HG02759 (cell line): Measurements from ENCODE around the gene PPP2CA.
"Not testable (repeated sequence)": the region's sequence is repeated elsewhere in the genome, so short reads cannot be mapped to it uniquely, and the experiment has no call there.

Experiments used
- ATAC-seq: cut with Tn5 transposase; IDR thresholded peaks from one replicate; pipeline ENCODE4 v1.9.1; 2021; ENCODE audit warnings: mild to moderate bottlenecking, moderate library complexity; ENCODE audit not compliant: unreplicated experiment

The PPP2CA gene

DNA sequence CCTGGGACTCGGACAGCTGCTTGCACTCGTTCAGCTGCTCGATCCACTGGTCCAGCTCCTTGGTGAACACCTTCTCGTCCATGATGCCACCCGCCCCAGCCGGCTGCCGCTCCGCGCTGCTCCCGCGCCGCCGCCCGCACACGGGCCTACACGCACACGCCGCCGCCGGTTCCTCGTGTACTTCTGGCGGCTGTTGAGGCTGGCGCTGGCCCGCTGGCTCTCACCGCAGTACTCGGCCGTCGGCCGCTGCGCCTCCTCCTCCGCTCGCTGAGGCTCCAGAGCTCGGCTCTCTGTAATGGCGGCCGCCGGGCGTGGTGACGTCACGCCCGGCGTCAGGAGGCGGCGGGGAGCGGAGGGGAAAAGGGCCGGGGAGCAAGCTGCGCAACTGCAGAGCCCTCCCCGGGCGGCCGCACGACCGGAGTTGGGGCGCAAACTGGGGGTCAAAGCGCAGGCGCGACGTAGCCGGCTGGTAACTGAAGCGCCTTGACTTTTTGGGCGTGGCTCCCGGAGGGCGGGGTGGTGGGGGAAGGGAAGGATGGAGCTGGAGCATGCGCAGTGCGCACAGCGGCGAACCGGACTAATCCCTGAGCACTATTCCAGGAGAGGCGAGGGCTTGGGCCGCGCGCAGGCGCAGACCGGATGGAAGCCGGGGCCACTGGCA, at the start of gene PPP2CA:
Gene PPP2CA (minus strand): TSS at position 294 of the 661 bp plus-strand sequence. CDS start 212 bp downstream, at position 82.
- ATAC-seq: peak; percentile 82

DNA sequence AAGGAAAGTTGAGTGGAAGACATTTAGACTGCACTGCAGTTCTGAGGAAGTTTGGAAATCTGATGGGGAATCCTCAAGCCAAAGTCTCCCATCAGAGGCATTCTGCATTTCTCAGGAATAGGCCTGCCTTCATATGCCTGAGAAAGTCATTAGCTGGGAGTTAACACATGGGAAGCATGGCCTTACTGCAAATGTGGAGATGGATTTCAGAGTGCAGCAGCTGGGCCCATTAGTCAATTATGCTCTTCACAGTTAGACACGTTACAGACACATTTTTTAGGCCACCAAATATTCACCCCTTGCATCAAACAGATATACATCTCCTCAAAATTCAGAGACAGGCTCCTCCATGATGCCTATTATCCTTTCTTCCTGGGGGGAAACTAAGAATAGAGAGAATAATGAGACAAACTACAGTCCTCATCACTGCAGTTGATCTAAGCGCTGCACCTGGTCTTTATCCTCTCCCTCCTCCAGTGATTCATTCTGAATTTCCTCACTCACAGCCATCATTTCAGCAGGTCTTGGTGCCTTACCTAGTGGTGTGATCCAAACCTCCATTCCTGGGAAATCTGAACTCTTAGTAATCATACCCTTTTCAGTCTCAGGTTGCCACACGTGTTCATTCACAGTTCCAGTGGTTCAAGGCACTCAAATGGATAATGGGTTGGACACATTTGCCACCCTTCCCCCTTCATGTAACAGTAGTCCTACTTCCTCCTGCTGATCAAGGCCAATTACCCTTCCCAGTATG, 47.9 kb upstream of the PPP2CA start:
- no peak for ATAC-seq

GRCh38 chr5:134271059-134271458, 45.2 kb upstream of the PPP2CA start:
- no peak for ATAC-seq

- ATAC-seq: no peak
Observed at GRCh38 chr5:134268919-134269318, 43.0 kb upstream of the PPP2CA start.

GRCh38 chr5:134268019-134268601, 42.2 kb upstream of the PPP2CA start:
- ATAC-seq: no peak

DNA sequence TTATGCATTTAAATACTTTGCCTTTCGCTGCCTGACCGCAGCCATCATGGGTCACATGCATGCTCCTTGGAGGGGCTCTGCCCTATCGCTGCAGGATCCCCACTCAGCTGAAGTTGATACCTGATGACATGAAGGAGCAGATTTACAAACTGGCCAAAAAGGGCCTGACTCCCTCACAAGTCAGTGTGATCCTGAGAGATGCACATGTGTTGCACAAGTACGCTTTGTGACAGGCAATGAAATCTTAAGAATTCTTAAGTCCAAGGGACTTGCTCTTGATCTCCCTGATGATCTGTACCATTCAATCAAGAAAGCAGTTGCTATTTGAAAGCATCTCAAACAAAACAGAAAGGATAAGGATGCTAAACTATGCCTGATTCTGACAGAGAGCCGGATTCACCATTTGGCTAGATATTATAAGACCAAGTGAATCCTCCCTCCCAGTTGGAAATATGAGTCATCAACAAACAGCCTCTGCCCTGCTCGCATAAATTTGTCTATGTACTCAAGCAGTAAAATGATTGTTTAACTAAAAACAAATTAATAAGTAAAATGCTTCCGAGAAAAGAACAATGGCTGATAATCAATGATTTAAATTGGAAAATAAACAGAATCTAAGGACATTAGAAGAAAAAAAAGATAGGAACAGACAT, 41.6 kb upstream of the PPP2CA start:
- no peak for ATAC-seq

GRCh38 chr5:134263801-134264200, 37.9 kb upstream of the PPP2CA start:
- ATAC-seq: no peak

DNA sequence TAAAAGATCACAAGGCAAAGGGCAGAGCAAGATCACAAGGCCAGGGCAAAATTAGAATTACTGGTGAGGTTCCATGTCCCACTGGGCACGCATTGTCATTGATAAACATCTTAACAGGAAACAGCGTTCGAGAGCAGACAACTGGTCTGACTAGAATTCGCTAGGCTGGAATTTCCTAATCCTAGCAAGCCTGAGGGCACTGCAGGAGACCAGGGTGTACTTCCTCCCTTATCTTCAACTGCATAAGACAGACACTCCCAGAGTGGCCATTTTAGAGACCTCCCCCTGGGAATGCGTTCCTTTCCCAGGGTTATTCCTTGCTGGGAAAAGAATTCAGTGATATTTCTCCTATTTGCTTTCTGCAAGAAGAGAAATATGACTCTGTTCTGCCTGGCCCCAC, 36.8 kb upstream of the PPP2CA start:
- ATAC-seq: not testable (repeated sequence)

- no peak for ATAC-seq
Observed at GRCh38 chr5:134258896-134259295, 33.0 kb upstream of the PPP2CA start.

DNA sequence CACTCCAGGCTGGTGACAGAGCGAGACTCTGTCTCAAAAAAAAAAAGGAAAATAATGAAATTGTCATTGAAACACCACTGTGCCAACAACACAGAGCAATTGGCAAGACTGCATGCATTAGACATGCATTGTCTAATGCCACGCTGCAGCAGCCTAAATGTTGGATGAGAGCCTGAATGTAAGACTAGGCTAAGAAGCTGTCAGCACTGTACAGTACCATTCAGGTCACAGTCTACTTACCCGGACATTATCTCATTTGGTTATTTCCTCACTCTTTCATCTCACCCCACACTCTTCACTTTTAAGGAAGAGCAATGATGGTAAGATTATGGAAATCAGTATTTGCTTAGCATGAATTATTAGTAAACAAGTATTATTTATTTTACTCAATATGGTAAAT, 31.3 kb upstream of the PPP2CA start:
- ATAC-seq: no peak

DNA sequence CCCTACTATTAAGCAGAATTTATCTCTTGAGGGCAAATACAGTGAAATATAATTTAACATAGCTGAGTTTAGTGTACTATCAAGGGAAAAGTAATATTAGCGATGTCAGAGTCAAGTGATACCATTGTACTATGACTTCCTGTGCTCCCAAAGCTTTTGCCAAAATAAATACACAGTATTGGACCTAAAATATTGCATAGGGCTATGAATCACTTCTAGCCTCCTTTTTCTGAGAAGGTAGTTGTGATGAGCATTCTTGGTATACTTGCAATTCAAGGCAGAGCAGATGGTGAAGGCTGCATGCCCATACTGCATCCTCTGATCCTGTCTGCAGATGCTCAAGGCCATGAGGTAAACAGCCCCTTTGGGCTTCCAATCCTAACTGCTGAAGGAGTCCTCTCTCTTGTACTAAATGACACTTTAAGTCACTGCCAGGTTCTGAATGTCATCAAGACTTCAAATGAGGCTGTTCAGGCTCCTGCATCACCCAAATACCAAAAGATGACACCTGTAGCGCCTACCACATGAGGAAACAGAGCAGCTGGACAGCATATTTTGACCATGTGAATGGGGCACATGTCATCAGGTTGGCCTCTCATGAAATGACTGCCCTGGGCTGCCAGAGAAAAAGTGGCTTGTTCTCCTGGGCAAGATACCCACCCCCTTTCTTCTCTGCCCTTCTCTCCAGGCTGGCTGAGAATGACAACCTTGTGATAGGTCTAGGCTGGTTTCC, 29.7 kb upstream of the PPP2CA start:
- ATAC-seq: no peak

DNA sequence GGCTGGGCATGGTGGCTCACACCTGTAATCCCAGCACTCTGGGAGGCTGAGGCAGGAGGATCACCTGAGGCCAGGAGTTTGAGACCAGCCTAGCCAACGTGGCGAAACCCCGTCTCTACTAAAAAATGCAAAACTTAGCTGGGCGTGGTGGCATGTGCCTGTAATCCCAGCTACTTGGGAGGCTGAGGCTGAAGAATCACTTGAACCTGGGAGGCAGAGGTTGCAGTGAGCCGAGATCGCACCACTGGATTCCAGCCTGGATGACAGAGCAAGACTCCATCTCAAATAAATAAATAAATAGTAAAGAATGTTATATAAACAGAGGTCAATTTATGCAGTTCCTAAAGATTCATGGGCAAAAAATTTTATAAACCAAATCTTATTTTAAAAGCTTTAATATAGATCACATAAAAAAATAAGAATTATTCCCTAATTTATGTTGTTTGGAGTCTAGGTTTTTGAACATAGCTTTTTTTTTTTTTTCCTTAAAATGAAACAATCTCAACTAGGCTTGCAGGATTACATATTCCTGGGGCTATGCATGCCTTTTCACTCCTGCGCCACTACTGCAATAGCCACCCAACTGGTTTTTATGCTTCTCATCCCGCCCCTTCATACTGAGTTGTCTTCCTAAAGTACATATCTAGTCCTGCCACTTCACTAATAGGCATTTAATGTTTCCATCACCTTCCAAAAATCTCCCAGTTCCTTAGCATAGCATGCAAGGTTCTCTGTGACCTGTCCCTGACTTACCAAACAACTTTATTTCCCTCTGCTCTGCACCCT, 27.7 kb upstream of the PPP2CA start:
- not testable (repeated sequence) for ATAC-seq

DNA sequence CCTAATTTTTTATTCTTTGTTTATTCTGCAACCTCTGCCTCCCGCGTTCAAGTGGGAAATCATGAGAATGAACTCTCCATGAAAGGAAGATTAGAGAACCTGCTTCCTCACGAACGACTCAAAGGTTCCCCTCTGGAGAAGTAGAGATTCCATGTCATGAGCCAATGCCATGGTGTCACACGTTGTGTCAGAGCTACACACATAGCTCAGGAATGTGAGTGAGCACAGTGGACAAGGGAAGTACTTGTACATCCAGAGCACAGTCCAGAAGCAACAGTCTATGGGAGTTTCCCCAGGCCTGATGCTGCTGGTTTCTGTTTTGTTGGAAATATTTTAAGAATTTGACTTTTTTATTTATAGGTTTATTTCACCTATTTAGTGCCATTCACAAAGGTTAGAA, 26.8 kb upstream of the PPP2CA start:
- ATAC-seq: no peak

DNA sequence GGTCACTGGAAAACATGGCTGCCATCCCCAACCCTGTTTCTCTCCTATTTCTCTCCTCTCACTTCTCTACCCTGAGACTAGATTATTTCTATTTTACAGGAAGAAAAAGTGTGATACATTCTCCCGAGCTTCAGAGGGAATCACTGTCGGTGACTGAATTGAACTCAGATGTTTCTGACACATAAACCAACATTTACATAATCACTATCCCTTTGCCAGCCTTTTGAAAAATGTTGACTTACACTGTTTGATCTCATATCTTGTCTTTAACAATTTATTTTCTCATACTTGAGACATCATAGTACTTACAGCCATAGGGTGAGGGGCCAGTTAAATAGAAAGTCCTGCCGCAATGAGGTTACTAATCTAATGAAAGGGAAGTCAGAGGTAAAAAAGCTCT, 25.1 kb upstream of the PPP2CA start:
- no peak for ATAC-seq

DNA sequence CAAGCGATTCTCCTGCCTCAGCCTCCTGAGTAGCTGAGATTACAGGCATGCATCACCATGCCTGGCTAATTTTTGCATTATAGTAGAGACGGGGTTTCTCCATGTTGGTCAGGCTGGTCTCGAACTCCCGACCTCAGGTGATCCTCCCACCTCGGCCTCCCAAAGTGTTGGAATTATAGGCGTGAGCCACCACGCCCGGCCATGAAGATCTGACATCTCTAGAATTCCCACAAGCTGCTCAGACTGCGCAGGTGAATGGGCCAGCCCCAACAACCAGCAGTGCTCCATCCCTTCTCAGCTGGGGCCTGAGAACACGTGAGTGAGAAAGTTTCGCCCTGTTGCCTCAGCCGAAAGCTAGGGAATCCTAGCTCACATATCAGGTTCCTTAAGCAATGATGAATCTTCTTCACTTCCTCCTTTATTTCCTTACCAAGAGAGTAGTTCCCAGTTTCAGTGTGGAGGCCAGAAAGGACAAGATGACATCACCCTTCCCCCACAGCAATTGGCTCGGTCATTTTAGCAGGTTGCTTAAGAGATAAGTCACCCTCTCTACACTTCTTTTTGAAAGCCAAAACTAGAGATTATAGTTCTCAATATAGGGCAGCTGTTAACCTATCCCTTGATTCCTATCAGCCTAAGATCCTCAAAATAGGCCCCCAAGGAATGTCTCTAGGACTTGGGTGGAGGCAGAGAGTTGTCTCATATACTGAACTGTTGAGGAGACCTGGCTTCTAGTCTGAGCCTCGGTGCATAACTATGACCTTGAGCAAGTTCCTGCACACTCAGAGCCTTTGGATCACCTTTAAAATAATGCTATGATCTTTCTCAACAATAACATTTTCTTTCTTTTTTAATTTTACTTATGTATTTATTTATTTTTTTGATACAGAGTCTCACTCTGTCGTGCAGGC, 23.9 kb upstream of the PPP2CA start:
- ATAC-seq: no peak

GRCh38 chr5:134248256-134248655, 22.4 kb upstream of the PPP2CA start:
- ATAC-seq: no peak

DNA sequence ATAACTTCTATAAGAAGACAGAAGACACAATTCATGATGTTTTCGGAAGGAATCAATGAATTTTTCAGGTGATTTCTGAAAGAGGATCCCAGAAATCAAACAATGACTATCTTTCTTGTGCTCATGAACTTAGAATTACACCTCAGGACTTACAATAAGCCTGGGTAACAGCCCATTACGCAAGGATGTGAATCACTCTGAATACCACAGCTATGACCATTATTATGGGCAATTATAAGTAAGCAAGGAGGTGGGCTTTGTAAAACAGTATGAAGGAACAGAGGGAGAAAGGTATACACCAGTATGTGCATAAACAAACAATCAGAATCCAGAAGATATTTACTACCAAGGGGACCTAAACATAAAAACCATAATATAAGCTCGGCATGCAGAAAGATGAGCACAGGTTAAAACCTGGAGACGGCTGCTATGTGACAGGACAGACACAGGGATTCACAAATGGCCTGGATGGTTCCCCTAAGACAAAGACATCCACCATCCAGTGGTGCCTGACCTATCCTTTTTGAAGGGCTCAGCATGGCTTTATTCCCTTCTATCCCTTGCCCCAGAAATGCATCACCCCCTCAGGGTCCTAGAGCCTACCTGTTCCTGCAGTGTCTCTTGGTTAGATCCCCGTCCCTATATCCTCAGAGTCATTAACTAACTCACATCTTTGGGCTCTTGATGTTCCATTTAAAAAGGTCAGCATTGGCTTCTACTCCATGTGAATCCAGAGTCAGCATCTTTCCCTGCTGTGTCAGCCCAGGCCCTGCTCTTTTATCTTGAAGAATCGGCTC, 21.8 kb upstream of the PPP2CA start:
- ATAC-seq: no peak

GRCh38 chr5:134246771-134247427, 21.0 kb upstream of the PPP2CA start:
- ATAC-seq: no peak
